Forelimb muscle (tissue), 1 donor: Measurements from ENCODE around the gene ZNF791. TPM values are rescaled to one million over a fixed set of nuclear protein-coding genes. Genes with fewer than 3 reads are reported as not detected.
"Not testable (repeated sequence)": the region's sequence is repeated elsewhere in the genome, so short reads cannot be mapped to it uniquely, and the experiment has no call there.

Experiments
- DNase-seq: peaks from one replicate; pipeline ENCODE4 v3.0.0-alpha.2; 2013; ENCODE audit warnings: low read depth
- polyA plus RNA-seq: library from polyadenylated mRNA; unstranded; fragments of 120-200 nt; gene quantifications from one replicate; pipeline ENCODE4 v1.2.1, GENCODE V29; 2013; ENCODE audit not compliant: insufficient read length

The ZNF791 gene
- 14.4 TPM for polyA plus RNA-seq

DNA sequence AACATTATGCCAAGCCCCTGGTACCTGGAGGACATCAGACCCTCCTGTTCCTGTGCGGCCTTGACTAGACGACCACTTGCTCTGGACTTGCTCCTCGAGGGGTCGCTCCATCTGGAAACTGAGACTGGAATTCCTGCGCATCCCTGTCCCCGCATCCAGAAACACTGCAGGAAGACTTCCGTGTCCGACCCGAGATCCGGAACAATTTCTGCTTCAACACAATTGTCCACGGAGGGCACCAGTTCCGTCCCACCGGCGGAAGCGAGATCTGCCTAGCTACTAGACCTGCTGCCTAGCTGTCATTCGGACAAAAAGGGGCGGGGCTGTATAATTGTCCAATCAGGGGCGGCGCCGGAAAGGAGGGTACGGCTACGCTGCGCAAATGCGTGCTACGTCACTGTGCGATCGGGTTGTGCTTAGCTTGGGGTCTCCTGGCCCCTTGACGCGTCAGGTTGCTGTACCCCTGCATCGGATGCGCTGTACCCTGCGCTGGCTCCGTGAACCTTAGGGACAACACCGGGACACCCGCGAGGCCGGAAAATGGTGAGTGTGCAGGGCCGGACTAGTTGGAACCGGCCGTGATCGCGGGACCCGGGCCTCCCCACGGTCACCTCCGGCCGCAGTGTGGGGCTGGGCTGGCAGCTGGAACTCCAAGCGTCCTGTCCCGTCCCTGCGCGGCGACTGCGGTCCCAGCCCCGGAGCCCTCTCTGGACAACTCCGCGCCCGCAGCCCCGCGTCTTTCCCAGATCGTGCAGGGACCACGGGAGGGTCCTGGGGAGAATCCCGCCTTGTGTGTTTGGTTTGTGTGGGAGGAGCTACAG, at the start of gene ZNF791, which contains the start of gene ZNF490:
ZNF791 (plus strand) TSS at position 381 of the 821 bp plus-strand sequence; CDS start at position 541, 160 bp downstream.
ZNF490 (minus strand) TSS at position 274 of the 821 bp plus-strand sequence; CDS start at position 141, 133 bp downstream.
- DNase-seq = peak; percentile 94

DNA sequence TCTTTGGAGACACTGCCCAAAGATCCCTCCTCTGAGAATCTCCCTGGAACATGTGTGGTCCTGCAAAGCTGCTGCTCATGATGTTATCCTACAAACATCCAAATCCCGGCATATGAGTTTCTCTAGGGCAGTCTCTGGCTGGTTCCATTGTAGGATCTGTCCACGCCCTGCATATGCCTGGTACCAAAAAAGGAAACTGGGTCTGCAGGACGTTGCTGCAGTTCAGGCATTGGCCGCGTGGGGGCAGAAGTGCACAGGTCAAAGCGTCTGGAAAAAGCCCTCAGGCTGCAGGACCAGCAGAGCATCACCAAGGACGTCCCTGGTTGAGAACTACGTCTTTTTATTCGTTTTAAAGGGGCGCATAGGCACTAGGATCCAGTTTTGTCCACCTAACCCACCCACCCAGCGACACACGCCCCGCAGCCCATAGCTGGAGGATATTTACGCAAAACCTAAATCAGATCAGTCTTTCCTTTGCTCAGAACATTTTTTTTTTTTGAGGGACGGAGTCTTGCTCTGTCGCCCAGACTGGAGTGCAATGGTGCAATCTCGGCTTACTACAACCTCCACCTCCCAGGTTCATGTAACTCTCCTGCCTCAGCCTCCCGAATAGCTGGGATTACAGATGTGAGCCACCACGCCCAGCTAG, 46.6 kb upstream of the ZNF791 start:
- peak; percentile 34 for DNase-seq

GRCh38 chr19:12566380-12566779, 44.3 kb upstream of the ZNF791 start:
- not testable (repeated sequence) for DNase-seq

DNA sequence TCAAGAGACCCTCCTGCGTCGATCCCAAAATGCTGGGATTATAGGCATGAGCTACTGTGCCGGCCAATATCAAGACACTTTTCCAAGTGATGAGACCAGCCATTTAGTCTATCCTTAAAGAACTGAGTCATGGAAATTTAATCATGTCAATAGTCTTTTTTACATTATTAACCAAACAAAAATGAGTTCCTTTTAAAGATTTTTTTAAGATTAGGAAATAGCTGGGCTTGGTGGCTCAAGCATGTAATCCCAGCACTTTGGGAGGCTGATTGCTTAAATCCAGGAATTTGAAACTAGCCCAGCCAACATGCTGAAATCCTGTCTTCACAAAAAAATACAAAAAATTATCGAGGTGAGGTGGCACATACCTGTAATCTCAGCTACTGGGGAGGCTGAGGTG, 42.8 kb upstream of the ZNF791 start:
- no peak for DNase-seq

DNA sequence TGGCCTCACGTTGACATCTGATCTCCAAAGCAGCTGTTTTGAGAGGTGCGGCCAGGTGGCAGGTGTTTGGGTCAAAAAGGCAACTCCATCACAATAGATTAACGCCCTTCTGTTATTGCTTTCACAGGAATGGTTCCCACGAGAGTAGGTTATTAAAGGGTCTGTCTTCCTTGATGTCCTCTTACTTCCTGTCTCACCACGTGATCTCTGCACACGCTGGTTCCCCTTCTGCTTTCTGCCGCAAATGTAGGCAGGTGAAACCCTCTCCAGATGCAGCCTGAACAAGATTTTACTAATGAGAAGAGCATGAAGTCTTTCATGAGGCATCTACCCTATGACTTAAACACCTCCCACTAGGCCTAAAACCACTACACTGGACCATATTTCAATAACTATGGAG, 36.7 kb upstream of the ZNF791 start:
- no peak for DNase-seq

- no peak for DNase-seq
These were observed 32.1 kb upstream of the ZNF791 start for GRCh38 chr19:12578641-12579040.

DNA sequence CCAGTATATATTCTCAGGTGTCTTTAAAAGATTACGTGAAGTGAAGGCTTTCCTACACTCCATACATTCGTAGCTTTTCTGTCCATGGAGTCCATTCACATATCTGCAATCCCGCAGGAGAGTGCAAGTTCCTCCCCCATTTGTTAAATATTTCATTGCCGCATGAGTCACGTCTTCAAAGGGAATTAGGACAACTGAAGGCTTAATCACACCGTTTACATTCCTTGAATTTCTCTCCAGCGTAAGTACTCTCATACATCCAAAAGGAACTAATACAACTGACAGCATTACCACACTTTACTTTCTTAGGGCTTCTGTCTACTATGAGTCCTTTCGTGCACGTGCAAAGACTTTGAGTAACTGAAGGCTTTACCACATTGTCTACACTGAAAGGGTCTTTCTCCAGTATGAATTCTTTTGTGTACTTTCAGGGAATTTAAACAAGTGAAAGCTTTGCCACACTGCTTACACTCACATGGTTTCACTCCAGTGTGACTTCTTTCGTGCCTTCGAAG, 30.5 kb upstream of the ZNF791 start:
- DNase-seq = no peak

DNA sequence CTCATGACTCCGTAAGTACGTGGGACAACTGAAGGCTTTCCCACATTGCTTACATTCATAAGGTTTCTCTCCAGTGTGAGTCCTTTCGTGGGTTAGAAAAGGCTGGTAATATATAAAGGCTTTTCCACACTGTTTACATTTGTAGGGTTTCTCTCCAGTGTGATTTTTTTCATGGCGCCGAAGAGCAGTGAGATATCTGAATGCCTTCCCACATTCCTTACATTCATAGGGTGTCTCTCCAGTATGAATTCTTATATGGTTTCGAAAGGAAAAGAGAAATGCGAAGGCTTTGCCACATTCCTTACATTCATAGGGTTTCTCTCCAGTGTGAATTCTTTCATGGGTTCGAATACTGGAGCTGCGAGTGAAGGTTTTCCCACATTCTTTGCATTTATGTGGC, 29.6 kb upstream of the ZNF791 start:
- DNase-seq = no peak

GRCh38 chr19:12596485-12596884, 14.2 kb upstream of the ZNF791 start:
- DNase-seq = no peak

DNA sequence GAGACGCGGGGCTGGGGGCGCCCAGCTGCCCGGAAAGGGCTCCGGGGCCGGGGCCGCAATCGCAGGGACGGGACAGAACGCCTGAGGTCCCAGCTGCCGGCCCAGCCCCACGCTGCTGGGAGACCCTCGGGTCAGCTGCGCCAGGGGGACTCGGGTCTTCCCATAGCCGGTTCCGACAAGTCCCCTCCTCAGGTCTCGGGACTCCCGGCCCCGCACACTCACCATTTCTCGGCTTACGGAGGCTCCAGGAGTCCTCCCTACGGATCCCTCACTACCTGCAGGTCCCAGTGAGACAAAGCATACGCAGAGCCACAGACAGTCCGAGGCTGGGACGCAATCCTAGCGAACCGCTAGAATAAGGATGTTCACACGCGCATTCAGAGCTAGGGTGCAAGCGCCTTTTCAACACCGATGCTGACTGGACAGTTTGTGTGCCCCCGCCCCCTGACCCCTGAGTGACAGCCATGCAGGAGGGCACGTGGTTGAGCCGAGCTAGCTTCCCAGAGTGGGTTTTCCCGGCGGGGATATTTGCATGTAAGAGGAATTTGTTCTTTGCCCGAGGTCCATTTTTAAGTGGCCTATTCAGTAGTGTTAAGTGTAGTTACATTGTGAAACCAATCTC, 13.7 kb upstream of the ZNF791 start:
- DNase-seq = no peak

DNA sequence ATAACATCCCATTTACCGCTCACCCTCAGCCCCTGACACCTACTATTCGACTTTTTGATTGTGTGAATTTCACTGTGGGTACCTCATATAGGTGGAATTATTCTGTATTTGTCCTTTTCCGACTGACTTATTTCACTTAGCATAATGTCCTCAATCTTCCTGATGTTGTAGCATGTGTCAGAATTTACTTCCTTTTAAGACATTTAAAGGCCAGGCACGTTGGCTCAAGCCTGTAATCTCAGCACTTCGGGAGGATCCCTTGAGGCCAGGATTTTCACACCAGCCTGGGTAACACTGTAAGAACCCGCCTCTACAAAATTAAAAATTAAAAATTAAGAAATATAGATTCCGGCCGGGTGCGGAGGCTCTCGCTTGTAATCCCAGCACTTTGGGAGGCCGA, 13.1 kb upstream of the ZNF791 start:
- DNase-seq = no peak

DNA sequence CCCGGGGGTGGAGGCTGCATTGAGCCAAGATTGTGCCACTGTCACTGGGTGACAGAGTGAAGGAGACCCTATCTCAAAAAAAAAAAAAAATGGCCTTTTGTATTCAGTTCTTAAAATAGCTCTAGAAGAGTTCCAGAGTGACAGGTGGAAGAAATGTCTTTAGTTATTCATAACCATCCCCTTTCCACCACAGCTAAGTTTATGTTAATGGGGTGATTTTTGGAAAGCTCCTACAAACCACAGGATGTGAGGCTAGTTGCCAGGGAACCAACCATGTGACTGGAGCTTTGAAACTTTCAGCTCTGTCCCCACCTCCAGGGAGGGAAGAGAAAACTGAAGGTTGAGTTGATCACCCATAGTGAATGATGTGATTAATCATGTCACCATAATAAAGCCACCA, 7.0 kb upstream of the ZNF791 start:
- no peak for DNase-seq

- no peak for DNase-seq
These were observed 3.9 kb upstream of the ZNF791 start for GRCh38 chr19:12606796-12607195.

DNA sequence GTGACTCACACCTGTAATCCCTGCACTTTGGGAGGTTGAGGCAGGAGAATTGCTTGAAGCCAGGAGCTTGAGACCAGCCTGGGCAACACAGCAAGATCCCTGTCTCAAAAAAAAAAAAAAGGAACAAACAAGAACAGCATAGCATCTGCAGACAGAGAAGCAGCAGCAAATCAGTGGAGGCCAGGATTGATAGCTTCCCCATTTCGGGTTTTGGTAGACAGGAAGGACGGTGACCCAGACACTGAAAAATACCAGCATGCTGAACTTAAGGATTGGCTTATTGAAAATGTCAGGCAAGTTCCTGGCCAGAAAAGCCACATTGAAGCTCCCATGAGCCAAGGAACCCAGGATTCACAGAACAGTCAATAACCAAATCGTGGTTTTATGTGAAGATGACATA, 3.1 kb upstream of the ZNF791 start:
- no peak for DNase-seq

DNA sequence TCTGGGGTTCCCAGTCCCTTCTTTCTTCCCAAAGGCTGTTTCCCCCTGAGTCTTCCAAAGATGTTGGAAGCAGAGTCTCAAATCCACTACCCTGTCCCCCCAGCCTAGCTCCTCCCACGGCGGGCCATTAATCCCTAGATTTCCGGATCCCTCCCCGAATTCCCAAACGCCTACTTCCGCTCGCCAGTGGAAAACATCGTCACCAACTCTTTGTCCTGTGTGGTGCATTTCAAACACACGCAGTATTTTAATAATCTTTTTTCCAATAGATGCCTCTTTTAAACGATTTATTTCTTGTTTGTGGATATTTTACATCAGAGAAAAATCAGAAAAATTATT, 610 bp downstream of the ZNF791 start:
- DNase-seq = peak; percentile 59

DNA sequence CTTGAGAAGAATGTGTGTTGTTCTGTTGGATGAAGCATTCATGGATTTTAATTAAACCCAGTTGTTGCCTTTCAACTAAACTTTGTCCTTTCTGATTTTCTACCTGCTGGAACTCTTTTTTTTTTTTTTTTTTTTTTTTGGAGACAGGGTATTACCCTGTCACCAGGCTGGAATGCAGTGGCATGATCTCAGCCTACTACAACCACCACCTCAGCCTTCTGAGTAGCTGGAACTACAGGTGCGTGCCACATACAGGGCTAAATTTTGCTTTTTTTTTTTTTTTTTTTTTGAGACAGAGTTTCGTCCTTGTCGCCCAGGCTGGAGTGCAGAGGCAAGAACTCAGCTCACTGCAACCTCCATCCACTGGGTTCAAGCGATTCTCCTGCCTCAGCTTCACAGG, 6.9 kb downstream of the ZNF791 start:
- no peak for DNase-seq

- DNase-seq = not testable (repeated sequence)
These were observed 10.7 kb downstream of the ZNF791 start for GRCh38 chr19:12621253-12622024.

GRCh38 chr19:12623361-12624031, 12.8 kb downstream of the ZNF791 start:
- DNase-seq = no peak

DNA sequence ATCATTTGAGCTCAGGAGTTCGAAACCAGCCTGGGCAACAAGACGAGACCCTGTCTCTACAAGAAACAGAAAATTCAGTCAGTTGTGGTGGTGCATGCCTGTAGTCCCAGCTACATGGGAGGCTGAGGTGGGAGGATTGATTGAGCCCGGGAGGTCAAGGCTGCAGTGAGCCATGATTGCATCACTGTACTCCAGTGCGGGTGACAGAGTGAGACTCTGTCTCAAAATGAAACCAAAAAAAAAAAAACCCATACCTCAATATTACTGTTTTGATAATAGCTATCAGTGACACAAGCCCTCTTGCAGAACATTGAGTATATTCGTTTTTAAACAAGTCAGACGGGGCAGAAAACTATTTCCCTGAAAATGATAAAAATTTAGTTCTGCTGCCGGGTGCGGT, 16.2 kb downstream of the ZNF791 start:
- no peak for DNase-seq

DNA sequence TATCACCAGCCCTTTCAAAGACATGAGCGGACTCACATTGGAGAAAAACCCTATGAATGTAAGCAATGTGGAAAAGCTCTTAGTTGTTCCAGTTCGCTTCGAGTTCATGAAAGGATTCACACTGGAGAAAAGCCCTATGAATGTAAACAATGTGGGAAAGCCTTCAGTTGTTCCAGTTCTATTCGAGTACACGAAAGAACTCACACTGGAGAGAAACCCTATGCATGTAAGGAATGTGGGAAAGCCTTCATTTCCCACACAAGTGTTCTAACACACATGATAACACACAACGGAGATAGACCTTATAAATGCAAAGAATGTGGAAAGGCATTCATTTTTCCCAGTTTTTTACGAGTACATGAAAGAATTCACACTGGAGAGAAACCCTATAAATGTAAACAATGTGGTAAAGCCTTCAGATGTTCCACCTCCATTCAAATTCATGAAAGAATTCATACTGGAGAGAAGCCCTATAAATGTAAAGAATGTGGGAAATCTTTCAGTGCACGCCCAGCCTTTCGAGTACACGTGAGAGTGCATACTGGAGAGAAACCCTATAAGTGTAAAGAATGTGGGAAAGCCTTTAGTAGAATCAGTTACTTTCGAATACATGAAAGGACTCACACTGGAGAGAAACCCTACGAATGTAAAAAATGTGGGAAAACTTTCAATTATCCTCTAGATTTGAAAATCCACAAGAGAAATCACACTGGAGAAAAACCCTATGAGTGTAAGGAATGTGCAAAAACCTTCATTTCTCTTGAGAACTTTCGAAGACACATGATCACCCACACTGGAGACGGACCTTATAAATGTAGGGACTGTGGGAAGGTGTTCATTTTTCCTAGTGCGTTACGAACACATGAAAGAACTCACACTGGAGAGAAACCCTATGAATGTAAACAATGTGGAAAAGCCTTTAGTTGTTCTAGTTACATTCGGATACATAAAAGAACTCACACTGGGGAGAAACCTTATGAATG, 17.6 kb downstream of the ZNF791 start:
- no peak for DNase-seq
